Ishikawa (cell line): ENCODE data around the gene PIANP.

ENCODE experiments used
- EGR1 ChIP-seq: IDR thresholded peaks from 2 replicates; pipeline ENCODE4 v1.6.1; 2012
- TEAD4 ChIP-seq: IDR thresholded peaks from 2 replicates; pipeline ENCODE4 v1.6.1; 2012

GRCh38 chr12:6698352-6699046 lies 2.1 kb downstream of the PIANP start:
- TF ChIP-seq TEAD4: no peak
- TF ChIP-seq EGR1: no peak
